HepG2 (cell line): ENCODE measurements around the gene GAS2L1. TPM values are rescaled to one million over a fixed set of nuclear protein-coding genes. Genes with fewer than 3 reads are reported as not detected.
A peak's percentile ranks its signal among the peaks of the same experiment; 100 is the strongest.

Experiments
- ATAC-seq: fragments of 200-7000 bp; cut with Tn5 transposase; 3 replicates; pipeline ENCODE4 v1.9.1; 2020; ENCODE audit warnings: mild to moderate bottlenecking, moderate library complexity
- BruUV-seq: library from RNA; stranded (reverse); fragments of 400-500 nt; replicated peaks from 2 replicates; lab custom pipeline; 2021; lab: Mats Ljungman, UMichigan
- CTCF ChIA-PET: fragments of 300-600 bp; formaldehyde crosslinking; extraction: SDS; loops from one replicate; lab custom pipeline; 2021; ENCODE audit warnings: low total read pairs, inconsistent platforms, low intra/inter-chr PET ratio; lab: Yijun Ruan, JAX
- POLR2A ChIA-PET: fragments of 350-600 bp; sonication (Branson Sonifier 250); formaldehyde crosslinking; loops from one replicate; lab custom pipeline; 2020; ENCODE audit warnings: antibody characterized with exemption, inconsistent platforms; lab: Yijun Ruan, JAX
- DNase-seq: peaks from one replicate; pipeline ENCODE4 v3.0.0-alpha.2; 2015; ENCODE audit warnings: low spot score
- FAIRE-seq: peaks from 3 replicates; lab custom pipeline; 2011; peaks lifted over from hg19 to GRCh38; lab: Jason Lieb, UNC
- H2AFZ ChIP-seq: one replicate; pipeline ENCODE4 v1.6.1; 2011; ENCODE audit warnings: low read length, inconsistent platforms
- H3K27ac ChIP-seq: fragments of 300-600 bp; 3 replicates; pipeline ENCODE4 v1.8.0; 2011; ENCODE audit warnings: mixed run types, mild to moderate bottlenecking, mixed read lengths, low read length, inconsistent platforms; ENCODE audit not compliant: insufficient read depth; ENCODE audit errors: extremely low read length
- H3K27me3 ChIP-seq, 2 experiments: fragments of 200-600 bp in 1 of 2; 2 replicates in 1 of 2; 3 replicates in 1 of 2; pipeline versions ENCODE4 v1.6.0 to v1.8.0; 2011; ENCODE audit warnings: low read length in 2 of 2, mild to moderate bottlenecking in 2 of 2, moderate library complexity in 2 of 2, inconsistent platforms in 1 of 2; ENCODE audit not compliant: insufficient read depth in 2 of 2, control insufficient read depth in 1 of 2
- H3K36me3 ChIP-seq, 2 experiments: fragments of 200-600 bp in 1 of 2; replicated peaks in 1 of 2; 2 replicates in 1 of 2; 3 replicates in 1 of 2; pipeline versions ENCODE4 v1.5.1 to v1.8.0; 2011; ENCODE audit warnings: low read length in 2 of 2, inconsistent platforms in 1 of 2; ENCODE audit not compliant: insufficient read depth in 2 of 2, control insufficient read depth in 1 of 2
- H3K4me1 ChIP-seq: 2 replicates; pipeline ENCODE4 v1.5.1; 2012; ENCODE audit warnings: low read length, inconsistent platforms; ENCODE audit not compliant: insufficient read depth
- H3K4me2 ChIP-seq: 2 replicates; pipeline ENCODE4 v1.6.0; 2011; ENCODE audit warnings: low read depth, low read length, inconsistent platforms
- H3K4me3 ChIP-seq, 3 experiments: fragments of 200-600 bp in 1 of 3; sonication (generic), shearing (Covaris generic) in 1 of 3; replicated peaks in 1 of 3; 2 replicates each; pipeline ENCODE4 v1.5.1; 2011 to 2016; ENCODE audit warnings: low read length in 3 of 3, inconsistent platforms in 2 of 3, low read depth in 2 of 3, mild to moderate bottlenecking in 2 of 3, control low read depth in 1 of 3, mixed read lengths in 1 of 3; ENCODE audit not compliant: insufficient read depth in 1 of 3
- H3K79me2 ChIP-seq: one replicate; pipeline ENCODE4 v1.6.1; 2011; ENCODE audit warnings: low read length, inconsistent platforms; ENCODE audit not compliant: insufficient read depth
- H3K9ac ChIP-seq: 2 replicates; pipeline ENCODE4 v1.6.0; 2011; ENCODE audit warnings: mild to moderate bottlenecking, low read depth, low read length, inconsistent platforms; ENCODE audit not compliant: insufficient read depth
- H3K9me3 ChIP-seq: 2 replicates; pipeline ENCODE4 v1.5.1; 2012; ENCODE audit warnings: mild to moderate bottlenecking, low read length
- H4K20me1 ChIP-seq: 2 replicates; pipeline ENCODE4 v1.6.0; 2011; ENCODE audit warnings: inconsistent platforms, mild to moderate bottlenecking, low read length, moderate library complexity; ENCODE audit not compliant: insufficient read depth
- AKAP8 ChIP-seq: sonication (generic); formaldehyde crosslinking; IDR thresholded peaks from 2 replicates; pipeline ENCODE4 v1.5.1; 2020; ENCODE audit warnings: mild to moderate bottlenecking, missing genetic modification reagents
- IKZF4 ChIP-seq: sonication (generic); formaldehyde crosslinking; IDR thresholded peaks from 2 replicates; pipeline ENCODE4 v1.5.1; 2020; ENCODE audit warnings: borderline replicate concordance, mild to moderate bottlenecking, low read depth, missing genetic modification reagents; ENCODE audit errors: not compliant biosample characterization
- KDM1A ChIP-seq: IDR thresholded peaks from 2 replicates; pipeline ENCODE4 v1.6.1; 2016; ENCODE audit warnings: missing compliant biosample characterization
- KLF16 ChIP-seq, 2 experiments: sonication (generic) in 1 of 2; formaldehyde crosslinking in 1 of 2; IDR thresholded peaks; 2 replicates each; pipeline versions ENCODE4 v1.6.1 to v1.8.0; 2016 to 2023; ENCODE audit warnings: missing genetic modification reagents in 2 of 2, missing compliant biosample characterization in 1 of 2
- NFRKB ChIP-seq: fragments of 450-650 bp; IDR thresholded peaks from 2 replicates; pipeline ENCODE4 v1.6.1; 2017
- NR2C2 ChIP-seq: sonication (generic); formaldehyde crosslinking; IDR thresholded peaks from 2 replicates; pipeline ENCODE4 v1.4.0; 2020; ENCODE audit warnings: missing genetic modification reagents, mild to moderate bottlenecking, moderate library complexity, borderline replicate concordance
- PAF1 ChIP-seq: IDR thresholded peaks from 2 replicates; pipeline ENCODE4 v1.6.1; 2016; ENCODE audit warnings: missing genetic modification reagents, missing compliant biosample characterization
- REXO4 ChIP-seq: sonication (generic); formaldehyde crosslinking; IDR thresholded peaks from 2 replicates; pipeline ENCODE4 v1.8.0; 2022; ENCODE audit warnings: missing genetic modification reagents, mild to moderate bottlenecking, borderline replicate concordance
- RORA ChIP-seq: sonication (generic); formaldehyde crosslinking; IDR thresholded peaks from 2 replicates; pipeline ENCODE4 v1.5.0; 2020; ENCODE audit warnings: mild to moderate bottlenecking, missing genetic modification reagents, moderate library complexity
- SAP130 ChIP-seq: IDR thresholded peaks from 2 replicates; pipeline ENCODE4 v1.6.1; 2016; ENCODE audit warnings: low read depth
- SATB2 ChIP-seq: sonication (generic); formaldehyde crosslinking; IDR thresholded peaks from 2 replicates; pipeline ENCODE4 v1.5.0; 2020; ENCODE audit warnings: missing genetic modification reagents
- ZFY ChIP-seq: sonication (generic); formaldehyde crosslinking; IDR thresholded peaks from 2 replicates; pipeline ENCODE4 v1.4.0; 2020; ENCODE audit warnings: missing genetic modification reagents
- ZNF713 ChIP-seq: sonication (generic); formaldehyde crosslinking; IDR thresholded peaks from 2 replicates; pipeline ENCODE4 v1.4.0; 2020; ENCODE audit warnings: mild to moderate bottlenecking, missing genetic modification reagents
- ZNF773 ChIP-seq: sonication (generic); formaldehyde crosslinking; IDR thresholded peaks from 2 replicates; pipeline ENCODE4 v1.4.0; 2020; ENCODE audit warnings: missing genetic modification reagents, borderline replicate concordance
- ZSCAN22 ChIP-seq: sonication (generic); formaldehyde crosslinking; IDR thresholded peaks from 2 replicates; pipeline ENCODE4 v1.4.0; 2020; ENCODE audit warnings: mild to moderate bottlenecking, missing genetic modification reagents
- WGBS: methylation state at CpG from one replicate; pipeline ENCODE4 v1.1.6; 2017; ENCODE audit warnings: low lambda C conversion rate; 5-methylcytosine and 5-hydroxymethylcytosine counted together
- in situ Hi-C: cut with HindIII; loops from 2 replicates; pipeline ENCODE4 v1.10.0; 2017; ENCODE audit warnings: low pct_unique_long_range_greater_than_20kb; ENCODE audit not compliant: extremely low pct_ligation_motif_present
- intact Hi-C: fragments of 100-400 bp; cut with micrococcal nuclease; formaldehyde crosslinking; loops from one replicate; pipeline ENCODE4 v1.10.0; 2022; ENCODE audit not compliant: unreplicated experiment
- polyA plus RNA-seq, 8 experiments: library from polyadenylated mRNA; depleted of rRNA in 3 of 8; stranded (reverse) in 7 of 8; unstranded in 1 of 8; fragments of >200 nt; fragmentation: Illumina TruSeq in 4 of 8; extraction: Trizol in 4 of 8; gene quantifications; 2 replicates each; pipeline versions ENCODE4 v1.2.1 to v1.2.3, GENCODE V29; 2011 to 2016; ENCODE audit warnings: low read depth in 4 of 8, missing spikeins in 1 of 8, mixed read lengths in 1 of 8; ENCODE audit not compliant: insufficient read depth in 1 of 8
- total RNA-seq, 5 experiments: library from RNA; depleted of rRNA; stranded (reverse); fragments of >200 nt; fragmentation: Illumina TruSeq; extraction: Trizol; gene quantifications; 2 replicates each; pipeline ENCODE4 v1.2.3, GENCODE V29; 2016; ENCODE audit warnings: low read depth in 1 of 5
- TF ChIP-seq, protein P1 (sequence below): sonication (generic); formaldehyde crosslinking; IDR thresholded peaks from 2 replicates; pipeline ENCODE4 v1.8.0; 2022; ENCODE audit warnings: mild to moderate bottlenecking, missing genetic modification reagents, moderate library complexity
- TF ChIP-seq, protein P2 (sequence below): sonication (generic); formaldehyde crosslinking; IDR thresholded peaks from 2 replicates; pipeline ENCODE4 v1.4.0; 2020; ENCODE audit warnings: mild to moderate bottlenecking, missing genetic modification reagents
- TF ChIP-seq, protein P3 (sequence below): sonication (generic); formaldehyde crosslinking; IDR thresholded peaks from 2 replicates; pipeline ENCODE4 v1.4.0; 2020; ENCODE audit warnings: low read depth, missing genetic modification reagents

The GAS2L1 gene
- total and polyA plus RNA-seq, 2 of the 13 experiments (the other 11 are each of a cell fraction or from before 2014, with no cell fraction given): 1.8 to 3.3 TPM

DNA sequence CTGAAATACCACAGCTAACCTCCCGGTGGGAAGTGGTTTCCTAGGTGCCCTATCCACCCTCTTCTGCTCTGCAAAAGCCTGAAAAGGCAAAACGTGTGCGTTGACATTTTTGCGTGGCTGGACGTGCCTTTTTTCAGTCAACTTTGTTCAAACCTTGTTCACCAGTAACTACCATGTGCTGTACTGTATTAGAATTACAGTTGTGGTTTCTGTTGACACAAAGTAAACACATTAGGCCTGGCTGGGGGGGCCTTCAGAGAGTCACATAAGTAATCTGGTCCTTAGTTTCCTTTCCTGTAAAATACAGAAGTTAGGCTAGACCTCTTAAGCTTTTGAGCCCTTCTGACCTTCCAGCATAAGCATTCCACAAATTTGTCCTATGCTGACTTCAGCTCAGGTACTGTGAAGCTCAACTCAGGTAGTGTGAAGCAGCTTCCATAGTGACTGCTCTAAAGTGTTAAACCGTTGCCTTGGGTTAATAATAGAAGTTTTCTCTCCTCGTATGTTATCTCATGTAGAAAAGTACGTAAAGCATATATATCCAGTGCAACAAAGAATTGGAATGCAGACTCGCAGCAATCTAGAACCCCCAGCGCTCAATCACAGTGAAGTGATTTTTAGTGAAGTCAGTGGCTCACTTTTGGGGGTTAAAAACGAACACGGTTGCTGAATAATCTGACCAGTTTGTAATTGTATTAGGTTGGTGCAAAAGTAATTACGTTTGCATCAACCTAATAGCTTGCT is 36.5 kb upstream of the GAS2L1 start:
- CTCF ChIA-PET: no interaction called here
- Histone ChIP-seq H3K27me3 (no peaks in the 10 kb centered on the region; a peak in 1 of 5 replicates), H2AFZ (no peak overlapping the region), H3K79me2 (peaks cover 89% of the 10 kb centered on the region), H3K36me3 (peaks cover 10 to 41% of the 10 kb centered on the region in 2 experiments), H4K20me1 (peaks cover 56% of the 10 kb centered on the region), H3K4me2 (peak overlapping the region; percentile 90), H3K27ac (peak overlapping the region; percentile 98), H3K9ac (peak overlapping the region; percentile 100), H3K4me1 (peaks cover 68% of the 10 kb centered on the region), H3K9me3 (no peaks in the 10 kb centered on the region), H3K4me3 (peak overlapping the region; percentile 75 to 96 (median 93))
- no peak for ATAC-seq
- POLR2A ChIA-PET: interaction anchor here (1.2 to 2.0 kb wide), 4 partner anchors 9 to 37 kb away, joined by 3 to 7 read pairs (median 4); partner anchors contain the start of gene GAS2L1
- DNase-seq: peak; percentile 39
- no peak for FAIRE-seq
- in situ Hi-C loops (no loop called here), intact Hi-C loops (no loop called here)
- WGBS: 8% methylated on average over 13 of the region's 13 CpGs
- no TSS peak for BruUV-seq
- TF ChIP-seq, protein P1, sequence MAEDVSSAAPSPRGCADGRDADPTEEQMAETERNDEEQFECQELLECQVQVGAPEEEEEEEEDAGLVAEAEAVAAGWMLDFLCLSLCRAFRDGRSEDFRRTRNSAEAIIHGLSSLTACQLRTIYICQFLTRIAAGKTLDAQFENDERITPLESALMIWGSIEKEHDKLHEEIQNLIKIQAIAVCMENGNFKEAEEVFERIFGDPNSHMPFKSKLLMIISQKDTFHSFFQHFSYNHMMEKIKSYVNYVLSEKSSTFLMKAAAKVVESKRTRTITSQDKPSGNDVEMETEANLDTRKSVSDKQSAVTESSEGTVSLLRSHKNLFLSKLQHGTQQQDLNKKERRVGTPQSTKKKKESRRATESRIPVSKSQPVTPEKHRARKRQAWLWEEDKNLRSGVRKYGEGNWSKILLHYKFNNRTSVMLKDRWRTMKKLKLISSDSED (CRISPR knock-in tag): no peak
- TF ChIP-seq PAF1 (CRISPR knock-in tag) (0 out of 2 replicates have a peak, but pooled peaks have one; percentile 23), RORA (CRISPR knock-in tag) (no peak), ZNF713 (CRISPR knock-in tag) (no peak), SAP130 (CRISPR knock-in tag) (peak; percentile 75), IKZF4 (CRISPR knock-in tag) (no peak), AKAP8 (CRISPR knock-in tag) (no peak), NFRKB (no peak), NR2C2 (CRISPR knock-in tag) (no peak), REXO4 (CRISPR knock-in tag) (no peak), SATB2 (CRISPR knock-in tag) (no peak), KDM1A (CRISPR knock-in tag) (no peak), ZNF773 (CRISPR knock-in tag) (no peak), ZSCAN22 (CRISPR knock-in tag) (no peak), ZFY (CRISPR knock-in tag) (no peak; the same call in 1 of the 2 replicates), KLF16 (CRISPR knock-in tag; IDR thresholded peaks at IDR 0.05) (no peak)
- TF ChIP-seq, protein P2, sequence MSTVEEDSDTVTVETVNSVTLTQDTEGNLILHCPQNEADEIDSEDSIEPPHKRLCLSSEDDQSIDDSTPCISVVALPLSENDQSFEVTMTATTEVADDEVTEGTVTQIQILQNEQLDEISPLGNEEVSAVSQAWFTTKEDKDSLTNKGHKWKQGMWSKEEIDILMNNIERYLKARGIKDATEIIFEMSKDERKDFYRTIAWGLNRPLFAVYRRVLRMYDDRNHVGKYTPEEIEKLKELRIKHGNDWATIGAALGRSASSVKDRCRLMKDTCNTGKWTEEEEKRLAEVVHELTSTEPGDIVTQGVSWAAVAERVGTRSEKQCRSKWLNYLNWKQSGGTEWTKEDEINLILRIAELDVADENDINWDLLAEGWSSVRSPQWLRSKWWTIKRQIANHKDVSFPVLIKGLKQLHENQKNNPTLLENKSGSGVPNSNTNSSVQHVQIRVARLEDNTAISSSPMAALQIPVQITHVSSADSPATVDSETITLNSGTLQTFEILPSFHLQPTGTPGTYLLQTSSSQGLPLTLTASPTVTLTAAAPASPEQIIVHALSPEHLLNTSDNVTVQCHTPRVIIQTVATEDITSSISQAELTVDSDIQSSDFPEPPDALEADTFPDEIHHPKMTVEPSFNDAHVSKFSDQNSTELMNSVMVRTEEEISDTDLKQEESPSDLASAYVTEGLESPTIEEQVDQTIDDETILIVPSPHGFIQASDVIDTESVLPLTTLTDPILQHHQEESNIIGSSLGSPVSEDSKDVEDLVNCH: no peak
- TF ChIP-seq, protein P3, sequence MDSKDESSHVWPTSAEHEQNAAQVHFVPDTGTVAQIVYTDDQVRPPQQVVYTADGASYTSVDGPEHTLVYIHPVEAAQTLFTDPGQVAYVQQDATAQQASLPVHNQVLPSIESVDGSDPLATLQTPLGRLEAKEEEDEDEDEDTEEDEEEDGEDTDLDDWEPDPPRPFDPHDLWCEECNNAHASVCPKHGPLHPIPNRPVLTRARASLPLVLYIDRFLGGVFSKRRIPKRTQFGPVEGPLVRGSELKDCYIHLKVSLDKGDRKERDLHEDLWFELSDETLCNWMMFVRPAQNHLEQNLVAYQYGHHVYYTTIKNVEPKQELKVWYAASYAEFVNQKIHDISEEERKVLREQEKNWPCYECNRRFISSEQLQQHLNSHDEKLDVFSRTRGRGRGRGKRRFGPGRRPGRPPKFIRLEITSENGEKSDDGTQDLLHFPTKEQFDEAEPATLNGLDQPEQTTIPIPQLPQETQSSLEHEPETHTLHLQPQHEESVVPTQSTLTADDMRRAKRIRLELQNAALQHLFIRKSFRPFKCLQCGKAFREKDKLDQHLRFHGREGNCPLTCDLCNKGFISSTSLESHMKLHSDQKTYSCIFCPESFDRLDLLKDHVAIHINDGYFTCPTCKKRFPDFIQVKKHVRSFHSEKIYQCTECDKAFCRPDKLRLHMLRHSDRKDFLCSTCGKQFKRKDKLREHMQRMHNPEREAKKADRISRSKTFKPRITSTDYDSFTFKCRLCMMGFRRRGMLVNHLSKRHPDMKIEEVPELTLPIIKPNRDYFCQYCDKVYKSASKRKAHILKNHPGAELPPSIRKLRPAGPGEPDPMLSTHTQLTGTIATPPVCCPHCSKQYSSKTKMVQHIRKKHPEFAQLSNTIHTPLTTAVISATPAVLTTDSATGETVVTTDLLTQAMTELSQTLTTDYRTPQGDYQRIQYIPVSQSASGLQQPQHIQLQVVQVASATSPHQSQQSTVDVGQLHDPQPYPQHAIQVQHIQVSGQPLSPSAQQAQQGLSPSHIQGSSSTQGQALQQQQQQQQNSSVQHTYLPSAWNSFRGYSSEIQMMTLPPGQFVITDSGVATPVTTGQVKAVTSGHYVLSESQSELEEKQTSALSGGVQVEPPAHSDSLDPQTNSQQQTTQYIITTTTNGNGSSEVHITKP: no peak
